ENCODE data around the gene RAET1G.

Gene RAET1G

DNA sequence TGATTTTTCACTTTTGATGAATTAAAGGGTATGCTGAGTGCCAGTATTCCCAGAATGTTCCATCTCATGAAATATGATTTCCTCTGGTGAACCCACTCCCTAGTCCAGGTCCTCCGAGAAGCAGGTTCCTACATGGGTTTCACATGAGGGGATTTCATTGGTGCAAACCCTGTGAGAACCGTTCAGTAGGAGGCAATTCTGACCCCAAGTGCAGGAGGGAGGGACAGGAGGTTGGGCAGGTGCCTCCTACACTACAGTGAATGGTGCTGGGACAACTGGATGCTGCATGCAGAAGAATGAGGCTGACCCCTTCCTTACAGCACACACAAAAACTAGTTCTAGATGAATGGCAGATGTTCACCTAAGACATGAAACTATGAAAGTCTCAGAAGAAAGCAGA lies 13.8 kb upstream of the RAET1G start:
- Histone ChIP-seq H2AFZ (ENCODE audit: insufficient read depth, low read length, poor library complexity) (no peak overlapping the region), H3K18ac (ENCODE audit: low read length) (no peak overlapping the region), H3K9me3 (ENCODE audit: insufficient read depth, low read depth, low read length) (peaks cover 4% of the 10 kb centered on the region), H3K14ac (ENCODE audit: low read length) (no peak overlapping the region), H3K4me2 (ENCODE audit: low read length) (no peak overlapping the region), H4K8ac (ENCODE audit: low read depth, low read length) (no peak overlapping the region), H3K9ac (ENCODE audit: low read length) (no peak overlapping the region), H3K36me3 (ENCODE audit: control insufficient read depth in 1 of 2, insufficient read depth in 2 of 2, low read length in 2 of 2) (no peaks in the 10 kb centered on the region), H2BK5ac (ENCODE audit: low read depth, low read length, poor library complexity) (no peak overlapping the region), H3K79me2 (ENCODE audit: control insufficient read depth, insufficient read depth, low read length, poor library complexity) (no peaks in the 10 kb centered on the region), H3K4me1 (ENCODE audit: control insufficient read depth in 1 of 2, insufficient read depth in 2 of 2, low read length in 2 of 2) (peaks cover 4 to 6% of the 10 kb centered on the region in 2 experiments), H2BK120ac (ENCODE audit: insufficient read depth, low read length, poor library complexity) (no peak overlapping the region), H4K12ac (ENCODE audit: low read depth, low read length) (no peak overlapping the region), H3K4me3 (ENCODE audit: low read depth, low read length) (no peak overlapping the region), H3K23ac (ENCODE audit: low read length) (no peak overlapping the region), H3K4ac (ENCODE audit: low read depth, low read length) (no peak overlapping the region), H4K91ac (ENCODE audit: low read depth, low read length) (no peak overlapping the region), H3K27me3 (ENCODE audit: insufficient read depth, low read length) (peaks cover 38% of the 10 kb centered on the region), H2BK12ac (ENCODE audit: low read length) (no peak overlapping the region), H2AK5ac (ENCODE audit: low read length) (no peak overlapping the region), H3K79me1 (ENCODE audit: low read length) (no peaks in the 10 kb centered on the region), H3K27ac (ENCODE audit: low read depth, low read length) (no peak overlapping the region)
- DNase-seq: no peak
- WGBS (ENCODE audit: extremely low coverage, insufficient coverage, insufficient read length): no CpG with 5 or more reads among the region's 2 CpGs

DNA sequence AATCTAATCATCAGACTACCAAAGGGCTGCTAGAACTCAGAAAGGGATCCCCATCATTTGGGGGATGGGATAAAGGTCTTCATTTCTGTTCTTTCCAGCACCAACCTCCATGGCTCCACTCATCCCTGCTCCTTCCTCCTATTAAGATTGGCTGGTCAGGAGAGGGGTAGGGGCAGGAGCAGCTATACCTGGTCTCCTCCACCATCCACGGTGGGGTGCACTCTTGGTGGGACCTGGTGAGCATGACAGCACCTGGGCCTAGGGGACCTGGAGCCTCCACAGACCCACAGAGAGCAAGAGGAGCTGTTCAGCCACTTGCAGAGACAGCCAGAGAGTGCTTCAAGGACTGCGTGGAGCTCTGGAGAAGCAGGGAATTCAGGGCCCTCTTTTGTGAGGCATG lies 12.7 kb upstream of the RAET1G start:
- Histone ChIP-seq H3K18ac (ENCODE audit: low read length) (no peak overlapping the region), H3K27me3 (ENCODE audit: insufficient read depth, low read length) (peaks cover 36% of the 10 kb centered on the region), H3K4me3 (ENCODE audit: low read depth, low read length) (no peak overlapping the region), H3K4me1 (ENCODE audit: control insufficient read depth in 1 of 2, insufficient read depth in 2 of 2, low read length in 2 of 2) (peaks cover 0 to 4% of the 10 kb centered on the region in 2 experiments), H2BK120ac (ENCODE audit: insufficient read depth, low read length, poor library complexity) (no peak overlapping the region), H4K8ac (ENCODE audit: low read depth, low read length) (no peak overlapping the region), H3K27ac (ENCODE audit: low read depth, low read length) (no peak overlapping the region), H4K12ac (ENCODE audit: low read depth, low read length) (no peak overlapping the region), H3K79me1 (ENCODE audit: low read length) (no peaks in the 10 kb centered on the region), H4K91ac (ENCODE audit: low read depth, low read length) (no peak overlapping the region), H2BK12ac (ENCODE audit: low read length) (no peak overlapping the region), H2BK5ac (ENCODE audit: low read depth, low read length, poor library complexity) (no peak overlapping the region), H3K4me2 (ENCODE audit: low read length) (no peak overlapping the region), H3K79me2 (ENCODE audit: control insufficient read depth, insufficient read depth, low read length, poor library complexity) (no peaks in the 10 kb centered on the region), H3K9ac (ENCODE audit: low read length) (no peak overlapping the region), H2AFZ (ENCODE audit: insufficient read depth, low read length, poor library complexity) (no peak overlapping the region), H2AK5ac (ENCODE audit: low read length) (no peak overlapping the region), H3K36me3 (ENCODE audit: control insufficient read depth in 1 of 2, insufficient read depth in 2 of 2, low read length in 2 of 2) (no peaks in the 10 kb centered on the region), H3K14ac (ENCODE audit: low read length) (no peak overlapping the region), H3K4ac (ENCODE audit: low read depth, low read length) (no peak overlapping the region), H3K9me3 (ENCODE audit: insufficient read depth, low read depth, low read length) (peaks cover 2% of the 10 kb centered on the region), H3K23ac (ENCODE audit: low read length) (no peak overlapping the region)
- no CpG with 5 or more reads among the region's 2 CpGs for WGBS (ENCODE audit: extremely low coverage, insufficient coverage, insufficient read length)
- DNase-seq: no peak

DNA sequence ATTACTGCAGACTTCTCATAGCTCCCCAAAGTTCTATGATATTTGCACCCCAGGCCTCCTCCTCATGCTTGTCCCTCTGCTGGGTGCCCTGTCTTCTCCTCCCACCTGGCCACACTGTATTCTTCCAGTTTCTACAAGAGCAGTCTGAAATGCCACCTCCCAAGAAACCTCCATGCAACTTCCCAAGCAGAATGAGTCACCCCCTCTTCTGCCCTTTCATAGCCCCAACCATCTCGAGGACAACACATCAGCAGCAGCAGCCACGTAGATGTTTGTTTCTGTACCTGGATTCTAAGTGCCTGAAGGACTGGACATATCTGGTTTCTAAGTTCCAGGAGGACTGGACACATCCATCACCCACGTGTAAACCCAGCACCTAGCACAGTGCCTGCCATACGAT lies 12.3 kb upstream of the RAET1G start:
- no peak for DNase-seq
- WGBS (ENCODE audit: extremely low coverage, insufficient coverage, insufficient read length): no CpG with 5 or more reads among the region's 4 CpGs
- no peak overlapping the region for H3K27ac ChIP-seq (ENCODE audit: low read depth, low read length)
- peaks cover 0 to 4% of the 10 kb centered on the region in 2 experiments for H3K4me1 ChIP-seq (ENCODE audit: control insufficient read depth in 1 of 2, insufficient read depth in 2 of 2, low read length in 2 of 2)
- H4K12ac ChIP-seq (ENCODE audit: low read depth, low read length): no peak overlapping the region
- H3K79me2 ChIP-seq (ENCODE audit: control insufficient read depth, insufficient read depth, low read length, poor library complexity): no peaks in the 10 kb centered on the region
- H4K91ac ChIP-seq (ENCODE audit: low read depth, low read length): no peak overlapping the region
- no peak overlapping the region for H3K23ac ChIP-seq (ENCODE audit: low read length)
- no peak overlapping the region for H2BK5ac ChIP-seq (ENCODE audit: low read depth, low read length, poor library complexity)
- H3K4ac ChIP-seq (ENCODE audit: low read depth, low read length): no peak overlapping the region
- H3K9me3 ChIP-seq (ENCODE audit: insufficient read depth, low read depth, low read length): peaks cover 2% of the 10 kb centered on the region
- no peak overlapping the region for H4K8ac ChIP-seq (ENCODE audit: low read depth, low read length)
- H3K79me1 ChIP-seq (ENCODE audit: low read length): no peaks in the 10 kb centered on the region
- H2AK5ac ChIP-seq (ENCODE audit: low read length): no peak overlapping the region
- peaks cover 32% of the 10 kb centered on the region for H3K27me3 ChIP-seq (ENCODE audit: insufficient read depth, low read length)
- H3K18ac ChIP-seq (ENCODE audit: low read length): no peak overlapping the region
- no peak overlapping the region for H3K4me3 ChIP-seq (ENCODE audit: low read depth, low read length)
- H2BK120ac ChIP-seq (ENCODE audit: insufficient read depth, low read length, poor library complexity): no peak overlapping the region
- no peak overlapping the region for H3K9ac ChIP-seq (ENCODE audit: low read length)
- no peak overlapping the region for H2AFZ ChIP-seq (ENCODE audit: insufficient read depth, low read length, poor library complexity)
- no peaks in the 10 kb centered on the region for H3K36me3 ChIP-seq (ENCODE audit: control insufficient read depth in 1 of 2, insufficient read depth in 2 of 2, low read length in 2 of 2)
- H3K4me2 ChIP-seq (ENCODE audit: low read length): no peak overlapping the region
- H3K14ac ChIP-seq (ENCODE audit: low read length): no peak overlapping the region
- no peak overlapping the region for H2BK12ac ChIP-seq (ENCODE audit: low read length)

DNA sequence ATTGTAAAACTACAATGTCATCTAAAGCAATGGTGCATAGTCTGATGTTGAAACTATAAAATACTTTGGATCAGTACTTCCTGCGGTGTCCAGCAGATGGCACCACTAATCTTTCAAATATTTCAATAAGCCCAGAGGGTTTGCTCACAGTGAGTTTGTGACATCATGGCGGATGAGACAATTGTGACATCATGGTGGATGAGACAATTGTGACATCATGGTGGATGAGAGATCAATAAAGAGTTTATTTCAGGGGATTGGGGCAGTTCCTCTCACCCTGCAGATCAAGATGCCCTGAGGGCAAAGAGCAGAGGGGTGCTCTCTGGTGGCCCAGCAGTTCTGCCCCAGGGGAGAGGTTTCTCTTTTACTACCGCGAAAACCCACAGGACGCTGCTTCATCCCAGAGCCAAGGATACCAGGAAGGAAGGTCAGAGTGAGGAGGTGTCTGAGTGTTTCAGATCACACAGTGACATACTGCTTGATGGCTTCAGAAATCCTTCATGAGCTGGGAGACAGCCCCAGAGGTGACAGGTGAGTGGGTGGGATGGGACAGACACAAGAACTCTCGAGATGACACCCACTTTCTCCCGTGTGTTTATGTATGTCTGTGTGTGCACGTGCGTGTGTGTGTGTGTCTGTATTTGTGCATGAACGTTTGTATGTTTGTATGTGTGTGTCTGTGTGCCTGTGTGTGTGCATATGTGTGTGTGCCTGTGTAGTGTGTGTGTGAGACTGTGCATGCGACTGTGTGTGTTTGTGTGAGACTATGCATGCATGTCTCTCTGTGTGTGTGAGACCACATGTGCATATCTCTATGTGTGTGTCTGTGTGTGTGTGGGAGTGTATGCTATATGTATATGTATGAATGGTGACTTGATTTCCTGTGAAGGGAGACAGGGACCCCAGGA lies 11.6 kb upstream of the RAET1G start:
- no peak overlapping the region for H2AFZ ChIP-seq (ENCODE audit: insufficient read depth, low read length, poor library complexity)
- WGBS (ENCODE audit: extremely low coverage, insufficient coverage, insufficient read length): no CpG with 5 or more reads among the region's 11 CpGs
- no peak overlapping the region for H3K4me2 ChIP-seq (ENCODE audit: low read length)
- H3K4me3 ChIP-seq (ENCODE audit: low read depth, low read length): no peak overlapping the region
- peaks cover 26% of the 10 kb centered on the region for H3K27me3 ChIP-seq (ENCODE audit: insufficient read depth, low read length)
- H2AK5ac ChIP-seq (ENCODE audit: low read length): no peak overlapping the region
- H2BK12ac ChIP-seq (ENCODE audit: low read length): no peak overlapping the region
- H3K27ac ChIP-seq (ENCODE audit: low read depth, low read length): no peak overlapping the region
- H3K18ac ChIP-seq (ENCODE audit: low read length): no peak overlapping the region
- H4K12ac ChIP-seq (ENCODE audit: low read depth, low read length): no peak overlapping the region
- H3K4ac ChIP-seq (ENCODE audit: low read depth, low read length): no peak overlapping the region
- H2BK120ac ChIP-seq (ENCODE audit: insufficient read depth, low read length, poor library complexity): no peak overlapping the region
- no peak overlapping the region for H3K14ac ChIP-seq (ENCODE audit: low read length)
- no peaks in the 10 kb centered on the region for H3K36me3 ChIP-seq (ENCODE audit: control insufficient read depth in 1 of 2, insufficient read depth in 2 of 2, low read length in 2 of 2)
- no peaks in the 10 kb centered on the region for H3K79me1 ChIP-seq (ENCODE audit: low read length)
- H3K9ac ChIP-seq (ENCODE audit: low read length): no peak overlapping the region
- H3K79me2 ChIP-seq (ENCODE audit: control insufficient read depth, insufficient read depth, low read length, poor library complexity): no peaks in the 10 kb centered on the region
- no peak overlapping the region for H4K8ac ChIP-seq (ENCODE audit: low read depth, low read length)
- H4K91ac ChIP-seq (ENCODE audit: low read depth, low read length): no peak overlapping the region
- peaks cover 0 to 4% of the 10 kb centered on the region in 2 experiments for H3K4me1 ChIP-seq (ENCODE audit: control insufficient read depth in 1 of 2, insufficient read depth in 2 of 2, low read length in 2 of 2)
- H2BK5ac ChIP-seq (ENCODE audit: low read depth, low read length, poor library complexity): no peak overlapping the region
- no peak overlapping the region for H3K23ac ChIP-seq (ENCODE audit: low read length)
- DNase-seq: peak; percentile 75 to 95
- H3K9me3 ChIP-seq (ENCODE audit: insufficient read depth, low read depth, low read length): peaks cover 2% of the 10 kb centered on the region
